ENCODE measurements around the gene CTNNBL1.

The CTNNBL1 gene

DNA sequence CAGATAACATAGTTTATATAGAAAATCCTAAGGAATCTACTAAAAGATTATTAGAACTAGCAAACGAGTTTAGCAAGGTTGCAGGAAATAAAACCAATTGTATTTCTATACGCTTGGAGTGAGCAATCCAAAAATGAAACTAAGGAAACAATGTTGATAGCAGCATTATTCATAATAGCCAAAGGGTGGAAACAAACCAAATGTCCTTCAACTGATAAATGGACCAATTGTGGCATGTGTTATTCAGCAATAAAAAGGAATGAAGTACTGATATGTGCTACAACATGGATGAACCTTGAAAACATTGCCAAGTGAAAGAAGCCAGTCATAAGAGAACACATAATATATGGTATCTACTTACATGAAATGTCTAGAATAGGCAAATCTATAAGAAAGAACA, 108.1 kb downstream of the CTNNBL1 start:
- H3K27ac ChIP-seq = no peak overlapping the region

DNA sequence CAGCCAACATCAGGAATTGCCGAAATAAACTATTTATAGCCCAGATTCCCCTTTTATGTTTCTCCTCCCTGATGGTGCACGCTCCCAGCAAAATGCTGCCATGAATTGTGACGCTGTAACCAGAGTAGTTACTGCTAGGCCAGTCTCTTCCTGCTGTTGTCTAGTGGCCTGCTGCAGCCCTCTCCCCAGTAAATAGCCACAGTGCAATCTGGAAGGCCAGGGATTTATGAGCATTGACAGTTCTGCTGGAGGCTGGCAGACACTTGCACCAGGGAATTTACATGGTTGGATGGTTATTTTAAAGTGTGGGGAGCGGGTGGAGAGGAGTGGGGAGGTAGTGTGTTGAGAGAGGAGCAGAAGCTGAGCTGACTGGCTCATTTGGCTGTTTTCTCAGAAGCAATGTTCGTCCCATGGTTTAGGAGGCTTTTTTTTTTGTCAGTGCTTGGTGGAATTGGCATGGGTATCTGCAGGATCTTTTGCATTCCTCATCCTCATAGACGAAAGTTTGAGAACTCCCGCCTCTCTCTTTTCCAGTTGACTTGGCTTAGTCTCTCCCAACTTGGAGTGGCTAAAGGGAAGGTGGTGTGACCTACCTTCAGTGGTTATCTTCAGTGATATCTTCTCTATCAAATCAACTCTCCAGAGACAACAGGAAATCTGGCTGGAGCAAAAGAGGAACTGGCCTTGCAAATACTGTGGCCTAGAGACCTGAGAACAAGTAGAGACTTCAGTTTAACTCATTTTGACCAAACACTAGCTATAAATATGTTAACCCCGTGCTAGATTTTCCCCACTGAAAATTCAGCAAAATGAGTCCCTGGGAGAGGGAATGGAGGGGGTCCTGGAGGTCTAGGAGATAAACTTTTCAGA, 109.8 kb downstream of the CTNNBL1 start:
- in situ Hi-C loops (cut with HindIII; ENCODE audit: low pct_ligation_motif_present, low sequenced_read_pairs) = no loop called here
- Histone ChIP-seq H3K4me3 (ENCODE audit: low read depth, low read length) (no peak overlapping the region), H3K27ac (no peak overlapping the region), H3K27me3 (replicated peaks) (no peaks in the 10 kb centered on the region), H3K36me3 (replicated peaks) (no peaks in the 10 kb centered on the region)
- DNase-seq = no peak
- no peak for TF ChIP-seq CTCF (IDR thresholded peaks at IDR 0.05; ENCODE audit: low read depth, low read length, missing control alignments)

More for the DNA sequence above, 108.1 kb downstream of the CTNNBL1 start:
- in situ Hi-C loops (cut with HindIII; ENCODE audit: low pct_ligation_motif_present, low sequenced_read_pairs) = no loop called here
- no peak for TF ChIP-seq CTCF (IDR thresholded peaks at IDR 0.05; ENCODE audit: low read depth, low read length, missing control alignments)
- Histone ChIP-seq H3K27me3 (replicated peaks) (no peaks in the 10 kb centered on the region), H3K36me3 (replicated peaks) (no peaks in the 10 kb centered on the region), H3K4me3 (ENCODE audit: low read depth, low read length) (no peak overlapping the region)
- no peak for DNase-seq

DNA sequence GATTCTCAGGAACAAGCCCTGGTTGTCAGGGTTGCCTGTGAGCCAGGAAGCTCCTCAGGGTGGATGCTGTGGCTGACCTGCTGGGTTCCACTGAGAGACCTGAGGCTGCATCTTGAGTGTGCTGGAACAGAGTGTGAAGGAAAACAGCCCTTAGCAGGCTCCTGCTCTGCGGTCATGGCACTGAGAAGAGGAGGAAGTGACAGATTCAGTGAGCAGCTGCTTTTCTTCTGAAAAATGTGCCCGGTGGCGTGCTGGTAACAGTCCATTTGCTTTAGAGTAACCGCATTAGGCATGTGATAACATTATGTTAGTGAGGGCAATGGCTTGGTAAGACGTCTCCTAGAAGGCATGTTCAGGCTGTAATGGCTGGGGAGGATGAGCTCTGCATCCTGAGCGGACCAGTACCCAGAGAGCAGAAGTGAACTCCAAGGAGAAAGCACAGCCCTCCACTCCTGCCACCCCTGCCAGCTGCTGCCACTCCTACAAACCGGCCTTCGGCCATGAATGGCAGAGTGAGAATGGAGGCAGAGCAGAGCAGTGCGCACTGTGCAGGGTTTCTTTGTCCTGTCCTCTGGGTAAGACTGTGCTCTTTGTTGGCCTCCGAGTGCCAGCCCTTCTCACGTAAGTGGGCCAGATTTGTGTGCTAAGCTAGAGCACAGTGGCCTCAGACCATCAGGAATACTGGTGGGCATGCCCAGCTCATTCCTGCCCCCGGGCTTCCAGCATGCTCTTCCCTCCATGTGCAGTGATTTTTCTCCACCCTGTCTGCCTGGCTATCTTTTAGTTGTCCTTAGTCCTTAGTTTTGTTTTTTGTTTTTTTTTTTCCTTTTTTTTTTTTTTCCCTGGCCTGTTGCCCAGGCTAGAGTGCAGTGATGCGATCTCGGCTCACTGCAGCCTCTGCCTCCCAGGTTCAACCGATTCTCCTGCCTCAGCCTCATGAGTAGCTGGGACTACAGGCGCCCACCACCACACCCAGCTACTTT, 111.0 kb downstream of the CTNNBL1 start:
- Histone ChIP-seq H3K27me3 (replicated peaks) (no peaks in the 10 kb centered on the region), H3K4me3 (ENCODE audit: low read depth, low read length) (no peak overlapping the region), H3K36me3 (replicated peaks) (no peaks in the 10 kb centered on the region), H3K27ac (no peak overlapping the region)
- TF ChIP-seq CTCF (IDR thresholded peaks at IDR 0.05; ENCODE audit: low read depth, low read length, missing control alignments) = no peak
- no peak for DNase-seq
- in situ Hi-C loops (cut with HindIII; ENCODE audit: low pct_ligation_motif_present, low sequenced_read_pairs) = no loop called here

DNA sequence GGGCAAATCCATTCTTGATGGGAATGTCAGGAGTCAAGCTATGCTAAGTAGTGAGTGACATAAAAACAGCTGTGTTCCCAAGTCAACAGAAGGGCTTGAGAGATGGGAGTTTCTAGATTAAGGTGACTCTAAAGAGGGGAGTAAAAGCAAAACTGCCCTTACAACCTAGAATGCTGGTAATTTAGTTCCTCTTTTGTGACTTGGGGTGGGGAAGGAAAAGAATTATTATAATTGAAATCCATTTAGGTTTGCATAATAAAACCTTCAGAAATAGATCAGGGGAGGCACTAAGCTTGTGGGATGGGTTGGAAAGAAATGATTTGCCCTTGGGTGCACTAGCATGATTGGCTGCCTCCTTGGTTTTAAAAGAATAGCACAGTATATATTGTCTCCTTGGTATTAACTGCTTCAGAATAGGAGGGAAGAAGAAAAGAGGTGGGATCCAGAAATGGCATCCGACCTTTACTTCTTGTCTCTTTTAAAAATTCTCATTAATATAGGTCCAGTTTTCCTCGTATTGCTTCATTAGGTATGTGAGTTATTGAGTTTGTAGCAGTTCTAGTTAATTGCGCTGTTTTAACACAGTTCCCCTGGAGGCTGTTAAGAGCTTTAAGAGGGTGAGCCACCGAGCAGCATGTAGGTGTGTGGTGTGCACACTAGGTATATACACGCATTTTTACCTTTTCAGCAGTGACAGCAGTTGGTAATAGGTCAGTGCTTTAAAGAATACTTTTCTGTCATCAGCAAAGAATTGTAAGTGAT, 113.8 kb downstream of the CTNNBL1 start:
- no peak for DNase-seq
- Histone ChIP-seq H3K4me3 (ENCODE audit: low read depth, low read length) (no peak overlapping the region), H3K36me3 (replicated peaks) (no peaks in the 10 kb centered on the region), H3K27me3 (replicated peaks) (no peaks in the 10 kb centered on the region), H3K27ac (no peak overlapping the region)
- in situ Hi-C loops (cut with HindIII; ENCODE audit: low pct_ligation_motif_present, low sequenced_read_pairs) = no loop called here
- no peak for TF ChIP-seq CTCF (IDR thresholded peaks at IDR 0.05; ENCODE audit: low read depth, low read length, missing control alignments)

GRCh38 chr20:37808233-37809070, 114.6 kb downstream of the CTNNBL1 start:
- Histone ChIP-seq H3K36me3 (replicated peaks) (no peaks in the 10 kb centered on the region), H3K4me3 (ENCODE audit: low read depth, low read length) (no peak overlapping the region), H3K27me3 (replicated peaks) (no peaks in the 10 kb centered on the region), H3K27ac (no peak overlapping the region)
- no peak for TF ChIP-seq CTCF (IDR thresholded peaks at IDR 0.05; ENCODE audit: low read depth, low read length, missing control alignments)
- in situ Hi-C loops (cut with HindIII; ENCODE audit: low pct_ligation_motif_present, low sequenced_read_pairs) = no loop called here
- no peak for DNase-seq

All from brain microvascular endothelial cell (primary cell).